WTC11 (cell line): Measurements from ENCODE around the gene NANOGP8. TPM values are rescaled to one million over a fixed set of nuclear protein-coding genes. Genes with fewer than 3 reads are reported as not detected.

Source experiments
- ATAC-seq: fragments of 200-7000 bp; cut with Tn5 transposase; 2 replicates; pipeline ENCODE4 v1.10.0; 2021; ENCODE audit warnings: mild to moderate bottlenecking, moderate library complexity
- CTCF ChIA-PET: fragments of 300-600 bp; sonication (Branson Sonifier 250); formaldehyde crosslinking; loops from one replicate; lab custom pipeline; 2021; ENCODE audit warnings: antibody characterized with exemption; lab: Charles Lee
- POLR2A ChIA-PET: fragments of 350-600 bp; sonication (Branson Sonifier 250); formaldehyde crosslinking; loops from one replicate; lab custom pipeline; 2021; ENCODE audit warnings: antibody characterized with exemption; lab: Charles Lee
- DNase-seq: peaks from one replicate; pipeline ENCODE4 v3.0.0; 2021; ENCODE audit warnings: low spot score
- H3K27ac Mint-ChIP-seq: 2 replicates; pipeline ENCODE4 v1.8.0; 2021; ENCODE audit warnings: mixed read lengths
- H3K27me3 Mint-ChIP-seq: 2 replicates; pipeline ENCODE4 v1.8.0; 2021; ENCODE audit warnings: low read depth, mild to moderate bottlenecking, moderate library complexity, mixed read lengths
- H3K36me3 Mint-ChIP-seq: 2 replicates; pipeline ENCODE4 v1.8.0; 2021; ENCODE audit warnings: mixed read lengths
- H3K4me1 Mint-ChIP-seq: 2 replicates; pipeline ENCODE4 v1.8.0; 2022; ENCODE audit warnings: mixed read lengths
- H3K4me3 Mint-ChIP-seq: 2 replicates; pipeline ENCODE4 v1.8.0; 2021; ENCODE audit warnings: mild to moderate bottlenecking, moderate library complexity, mixed read lengths
- H3K9me3 Mint-ChIP-seq: 2 replicates; pipeline ENCODE4 v1.8.0; 2021; ENCODE audit warnings: mixed read lengths
- ATF6 ChIP-seq: sonication (generic); formaldehyde crosslinking; IDR thresholded peaks from 2 replicates; pipeline ENCODE4 v1.8.1; 2023; ENCODE audit warnings: mild to moderate bottlenecking, missing genetic modification reagents
- CTCF ChIP-seq: fragments of 200-600 bp; IDR thresholded peaks from 2 replicates; pipeline ENCODE4 v1.8.0; 2022; ENCODE audit warnings: antibody characterized with exemption
- ELF4 ChIP-seq: sonication (generic); formaldehyde crosslinking; IDR thresholded peaks from 2 replicates; pipeline ENCODE4 v1.8.1; 2022; ENCODE audit warnings: low read depth, mild to moderate bottlenecking, moderate library complexity, missing genetic modification reagents
- ERG ChIP-seq: fragments of 250-450 bp; sonication (Bioruptor Pico); IDR thresholded peaks from 2 replicates; pipeline ENCODE4 v1.8.0; 2021; ENCODE audit warnings: mild to moderate bottlenecking
- FOXJ3 ChIP-seq: sonication (generic); formaldehyde crosslinking; IDR thresholded peaks from 2 replicates; pipeline ENCODE4 v1.9.0; 2021; ENCODE audit warnings: missing genetic modification reagents, mild to moderate bottlenecking, borderline replicate concordance
- GTF2I ChIP-seq: fragments of 250-450 bp; sonication (Bioruptor Pico); conservative IDR thresholded peaks from 2 replicates; pipeline ENCODE4 v1.4.0; 2021; ENCODE audit warnings: mild to moderate bottlenecking
- HMGA2 ChIP-seq: fragments of 250-450 bp; sonication (Bioruptor Pico); IDR thresholded peaks from 2 replicates; pipeline ENCODE4 v1.4.0; 2021; ENCODE audit warnings: mild to moderate bottlenecking, moderate library complexity
- IRF1 ChIP-seq: sonication (generic); formaldehyde crosslinking; IDR thresholded peaks from 2 replicates; pipeline ENCODE4 v1.8.0; 2023; ENCODE audit warnings: missing genetic modification reagents
- JAZF1 ChIP-seq: fragments of 250-450 bp; sonication (Bioruptor Pico); IDR thresholded peaks from 2 replicates; pipeline ENCODE4 v1.9.0; 2021; ENCODE audit warnings: moderate library complexity, mild to moderate bottlenecking, inconsistent platforms
- MAX ChIP-seq: sonication (generic); formaldehyde crosslinking; IDR thresholded peaks from 2 replicates; pipeline ENCODE4 v1.8.0; 2022; ENCODE audit warnings: mild to moderate bottlenecking, missing genetic modification reagents
- NFATC4 ChIP-seq: fragments of 250-450 bp; sonication (Bioruptor Pico); IDR thresholded peaks from 2 replicates; pipeline ENCODE4 v1.9.0; 2021; ENCODE audit warnings: mild to moderate bottlenecking
- NR1H2 ChIP-seq: sonication (generic); formaldehyde crosslinking; IDR thresholded peaks from 2 replicates; pipeline ENCODE4 v1.9.0; 2021; ENCODE audit warnings: mild to moderate bottlenecking, moderate library complexity, missing genetic modification reagents
- NR2C2 ChIP-seq: sonication (generic); formaldehyde crosslinking; IDR thresholded peaks from 2 replicates; pipeline ENCODE4 v1.8.0; 2022; ENCODE audit warnings: mild to moderate bottlenecking, missing genetic modification reagents
- OVOL2 ChIP-seq: fragments of 250-450 bp; sonication (Bioruptor Pico); IDR thresholded peaks from 2 replicates; pipeline ENCODE4 v1.9.0; 2021; ENCODE audit warnings: mild to moderate bottlenecking, borderline replicate concordance
- PRDM15 ChIP-seq: sonication (generic); formaldehyde crosslinking; IDR thresholded peaks from 2 replicates; pipeline ENCODE4 v1.8.0; 2022; ENCODE audit warnings: missing genetic modification reagents
- PRRX2 ChIP-seq: fragments of 250-450 bp; sonication (Bioruptor Pico); IDR thresholded peaks from 2 replicates; pipeline ENCODE4 v1.8.0; 2021; ENCODE audit warnings: mild to moderate bottlenecking
- RORB ChIP-seq: fragments of 250-450 bp; sonication (Bioruptor Pico); IDR thresholded peaks from 2 replicates; pipeline ENCODE4 v1.9.0; 2021; ENCODE audit warnings: mild to moderate bottlenecking
- SMAD3 ChIP-seq: sonication (generic); formaldehyde crosslinking; IDR thresholded peaks from 2 replicates; pipeline ENCODE4 v1.8.0; 2022; ENCODE audit warnings: missing genetic modification reagents, mild to moderate bottlenecking, borderline replicate concordance
- SP1 ChIP-seq: sonication (generic); formaldehyde crosslinking; conservative IDR thresholded peaks from 2 replicates; pipeline ENCODE4 v1.8.1; 2022; ENCODE audit warnings: missing genetic modification reagents
- ZNF425 ChIP-seq: fragments of 250-450 bp; sonication (Bioruptor Pico); conservative IDR thresholded peaks from 2 replicates; pipeline ENCODE4 v1.9.0; 2021; ENCODE audit warnings: mild to moderate bottlenecking
- ZNF671 ChIP-seq: fragments of 250-450 bp; sonication (Bioruptor Pico); IDR thresholded peaks from 2 replicates; pipeline ENCODE4 v1.8.0; 2021; ENCODE audit warnings: mild to moderate bottlenecking
- ZSCAN18 ChIP-seq: fragments of 250-450 bp; sonication (Bioruptor Pico); IDR thresholded peaks from 2 replicates; pipeline ENCODE4 v2.1.2; 2022; ENCODE audit warnings: mild to moderate bottlenecking, moderate library complexity
- total RNA-seq: library from RNA; stranded (reverse); gene quantifications from 3 replicates; pipeline ENCODE4 v1.2.3, GENCODE V29; 2021

The NANOGP8 gene
- total RNA-seq, 1 experiment from 2014 or later: 2.1 TPM

- ChIA-PET POLR2A (no interaction called here), CTCF (no interaction called here)
- Mint-ChIP-seq H3K27ac (no peak overlapping the region), H3K4me1 (peaks cover 3% of the 10 kb centered on the region), H3K9me3 (peaks cover 6% of the 10 kb centered on the region), H3K27me3 (no peaks in the 10 kb centered on the region), H3K4me3 (no peak overlapping the region)
- ATAC-seq: no peak
- DNase-seq: no peak
- TF ChIP-seq ZNF425 (no peak), GTF2I (no peak), IRF1 (CRISPR knock-in tag) (no peak), HMGA2 (CRISPR knock-in tag) (no peak), ZNF671 (CRISPR knock-in tag) (no peak), PRRX2 (CRISPR knock-in tag) (no peak), NR2C2 (CRISPR knock-in tag) (no peak), NR1H2 (no peak), SMAD3 (no peak), ERG (CRISPR knock-in tag) (no peak), OVOL2 (CRISPR knock-in tag) (no peak), PRDM15 (CRISPR knock-in tag) (no peak), ELF4 (CRISPR knock-in tag) (no peak)
- TF ChIP-seq, all 79 proteins: peak for 0
- 0 out of 2 replicates have a peak, but pooled peaks cover 3% of the 10 kb centered on the region for H3K36me3 Mint-ChIP-seq
Measured at GRCh38 chr15:35098737-35099136, 13.6 kb upstream of the NANOGP8 start.

- DNase-seq: no peak
- Mint-ChIP-seq H3K4me3 (no peak overlapping the region), H3K4me1 (peaks cover 3% of the 10 kb centered on the region), H3K9me3 (peaks cover 11% of the 10 kb centered on the region), H3K27me3 (no peaks in the 10 kb centered on the region), H3K36me3 (peaks cover 10% of the 10 kb centered on the region; the same call in 1 of the 2 replicates), H3K27ac (no peak overlapping the region)
- ChIA-PET POLR2A (no interaction called here), CTCF (no interaction called here)
- ATAC-seq: no peak
- TF ChIP-seq MAX (CRISPR knock-in tag) (no peak), ZSCAN18 (CRISPR knock-in tag) (no peak), FOXJ3 (no peak), SP1 (CRISPR knock-in tag) (no peak), JAZF1 (no peak), ATF6 (no peak), ERG (CRISPR knock-in tag) (no peak), PRRX2 (CRISPR knock-in tag) (no peak), CTCF (no peak), NFATC4 (CRISPR knock-in tag) (no peak), RORB (CRISPR knock-in tag) (no peak)
Measured at GRCh38 chr15:35095941-35096340, 10.8 kb upstream of the NANOGP8 start.
